Stimulated activated CD4-positive, alpha-beta T cell treated with anti-CD3 and anti-CD28 coated beads, Interleukin-12 subunit alpha, Interleukin-12 subunit beta, amount 100 ng/mL, for 24 hours (primary cell): ENCODE data around the gene B4GALT2.
A peak's percentile ranks its signal among the peaks of the same experiment; 100 is the strongest.

Source experiments
- DNase-seq, 2 experiments: peaks; one replicate each; pipeline ENCODE4 v3.0.0-alpha.2; 2020; ENCODE audit warnings: low read depth in 2 of 2

B4GALT2 gene

DNA sequence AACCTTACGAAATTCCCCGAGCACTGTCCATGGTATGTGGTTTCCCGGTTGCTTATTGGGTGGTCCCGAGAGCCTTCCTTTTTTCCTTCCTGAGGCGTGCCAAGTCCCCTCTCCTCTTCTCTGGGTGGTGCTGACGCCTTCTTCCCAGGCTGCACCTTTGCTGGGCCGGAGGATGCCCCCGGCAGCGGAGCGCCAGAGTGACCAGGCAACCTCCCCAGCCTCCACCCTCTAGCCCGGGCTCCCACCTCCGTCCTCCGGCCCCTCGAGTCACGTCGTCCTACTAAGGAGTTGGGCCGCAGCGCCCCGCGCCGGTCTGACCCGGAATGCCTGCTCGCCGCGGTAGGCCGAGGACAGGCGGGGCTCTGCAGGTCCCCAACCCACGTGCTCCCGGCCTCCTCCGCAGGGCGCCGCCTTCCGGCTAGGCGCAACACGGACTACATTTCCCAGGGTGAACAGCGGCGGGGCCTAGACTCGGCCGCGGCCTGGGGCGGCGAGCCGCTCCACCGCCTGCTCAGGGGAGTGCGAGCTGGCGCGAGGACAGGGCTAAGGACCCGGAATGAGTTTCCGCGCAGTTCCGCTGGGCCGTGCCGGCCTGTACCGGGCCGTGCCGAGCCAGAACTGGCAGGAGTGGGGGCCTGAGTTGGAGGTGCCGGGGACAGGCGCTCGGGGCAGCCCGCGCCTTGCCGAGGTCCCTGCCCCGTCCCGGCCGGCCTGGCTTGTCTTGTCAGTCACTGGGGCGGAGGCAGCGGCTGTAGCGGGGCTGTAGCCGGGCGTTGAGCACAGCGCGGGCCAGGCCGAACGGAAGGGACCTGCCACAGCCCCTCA, 32.6 kb upstream of the B4GALT2 start, which contains the start of gene IPO13:
Gene IPO13, plus strand, starts transcription at position 715 of the 825 bp plus-strand sequence. CDS start 651 bp downstream, outside the sequence.
- peak; percentile 90 to 94 for DNase-seq

DNA sequence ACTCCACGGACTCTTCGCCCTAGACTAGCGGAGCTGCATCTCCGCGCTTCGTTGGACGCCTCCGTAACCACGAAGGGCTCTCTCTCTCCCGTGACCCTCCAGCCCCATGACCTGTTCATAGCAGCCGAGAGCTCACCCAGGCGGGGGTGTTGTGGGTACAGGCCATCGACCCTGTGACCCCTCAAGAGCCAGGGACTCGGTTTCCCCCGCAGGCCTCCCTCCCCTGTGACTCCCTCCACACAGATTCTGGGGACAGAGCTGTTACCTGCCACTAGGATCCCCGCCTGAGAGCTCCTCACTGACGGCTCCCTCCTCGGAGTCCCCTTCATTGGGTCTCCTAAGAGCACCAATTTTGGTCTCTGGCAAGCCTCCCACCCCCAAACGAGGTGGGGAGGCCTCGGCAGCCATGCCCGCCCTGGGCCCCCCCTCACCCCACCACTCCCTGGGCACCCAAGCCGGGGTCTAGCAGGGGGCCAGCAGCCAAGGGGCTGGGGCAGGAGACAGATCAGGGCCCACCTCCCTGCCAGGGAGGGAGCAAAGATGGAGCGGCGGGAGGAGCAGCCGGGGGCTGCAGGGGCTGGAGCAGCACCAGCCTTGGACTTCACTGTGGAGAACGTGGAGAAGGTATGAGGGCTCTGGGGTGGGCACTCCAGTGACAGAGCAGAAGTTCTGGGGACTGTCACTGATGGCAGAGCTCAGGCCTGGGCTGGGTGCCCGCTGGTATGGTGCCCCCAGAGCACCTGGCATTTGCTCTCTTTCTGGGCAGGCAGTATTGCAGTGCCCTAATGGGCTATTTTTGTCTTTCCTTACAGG, 31.7 kb upstream of the B4GALT2 start:
- no peak for DNase-seq

DNA sequence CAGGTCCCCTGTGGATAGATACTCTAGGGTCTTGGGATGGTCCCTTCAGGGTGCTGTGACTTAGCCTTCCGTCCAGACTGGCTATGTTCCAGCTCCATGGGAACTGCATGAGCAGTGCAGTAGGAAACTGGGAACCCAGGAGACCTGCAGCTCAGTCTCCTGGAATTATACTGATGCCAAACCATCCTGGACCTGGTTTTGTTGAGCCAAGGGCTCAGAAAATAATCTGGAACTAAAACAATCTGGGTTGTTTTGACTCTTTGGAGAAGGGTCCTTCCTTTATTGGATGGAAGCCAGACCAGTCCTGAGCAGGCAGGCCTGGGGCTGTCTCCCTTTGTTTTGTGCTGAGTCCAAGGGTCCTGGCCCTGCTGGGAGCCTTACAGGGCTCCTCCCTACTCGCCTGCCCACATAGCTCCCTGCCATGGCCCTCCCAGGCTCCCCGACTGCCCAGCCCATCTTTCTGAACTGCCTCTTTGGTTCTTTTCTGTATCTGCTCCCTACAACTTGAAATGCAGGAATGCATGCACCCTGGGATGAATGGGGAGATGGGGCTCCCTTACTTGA, 31.1 kb upstream of the B4GALT2 start:
- DNase-seq: no peak

DNA sequence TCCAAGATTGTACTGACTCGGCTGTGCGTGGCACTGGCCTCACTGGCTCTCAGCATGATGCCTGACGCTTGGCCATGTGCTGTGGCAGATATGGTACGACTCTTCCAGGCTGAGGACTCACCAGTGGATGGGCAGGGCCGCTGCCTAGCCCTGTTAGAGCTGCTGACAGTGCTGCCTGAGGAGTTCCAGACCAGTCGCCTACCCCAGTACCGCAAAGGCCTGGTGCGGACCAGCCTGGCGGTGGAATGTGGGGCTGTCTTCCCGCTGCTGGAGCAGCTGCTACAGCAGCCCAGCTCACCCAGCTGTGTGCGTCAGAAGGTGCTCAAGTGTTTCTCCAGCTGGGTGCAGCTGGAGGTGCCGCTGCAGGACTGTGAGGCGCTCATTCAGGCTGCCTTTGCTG, 29.3 kb upstream of the B4GALT2 start:
- DNase-seq: no peak

DNA sequence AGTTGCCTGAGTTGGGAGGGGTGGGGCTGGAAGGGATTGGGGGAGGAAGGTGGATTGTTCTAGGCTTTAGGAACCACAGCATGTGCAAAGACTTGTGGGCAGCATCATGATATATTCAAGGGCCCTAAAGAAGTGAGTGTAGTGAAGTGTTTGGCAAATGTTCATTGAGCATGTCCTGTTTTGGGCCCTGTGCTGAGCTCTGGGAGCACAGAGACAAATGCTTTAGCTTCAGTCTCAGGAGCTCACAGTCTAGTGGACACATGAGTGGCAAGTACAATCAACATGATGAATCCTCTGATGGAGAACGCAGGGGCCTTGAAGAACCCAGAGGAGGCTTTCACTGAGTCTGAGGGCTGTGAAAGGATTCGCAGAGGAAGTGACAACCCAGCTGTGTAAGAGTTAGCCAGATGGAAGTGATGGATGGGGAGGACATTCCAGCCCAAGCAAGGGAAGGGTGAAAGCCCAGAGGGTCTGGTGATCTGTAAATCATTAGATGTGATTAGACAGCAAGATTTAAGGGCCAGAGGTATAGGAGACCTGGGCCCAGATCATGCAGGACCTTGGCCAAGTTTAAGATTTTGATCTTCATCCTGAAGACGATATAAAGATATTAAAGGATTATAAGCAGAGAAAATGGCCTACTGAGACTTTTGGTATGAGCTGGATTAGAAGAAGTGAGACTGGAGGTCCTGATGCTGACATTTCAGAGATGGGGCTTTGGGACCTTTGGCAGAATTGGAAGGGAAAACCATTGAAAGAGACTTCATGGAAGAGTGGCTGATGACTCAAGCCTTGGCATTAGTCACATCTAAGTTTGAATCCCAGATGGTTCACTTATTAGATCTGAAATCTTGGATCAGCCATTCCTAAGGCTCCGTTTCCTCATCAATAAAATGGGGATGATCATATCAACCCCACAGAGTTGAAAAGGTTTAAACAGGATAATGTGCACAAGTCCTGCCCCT, 27.7 kb upstream of the B4GALT2 start:
- DNase-seq: no peak

DNA sequence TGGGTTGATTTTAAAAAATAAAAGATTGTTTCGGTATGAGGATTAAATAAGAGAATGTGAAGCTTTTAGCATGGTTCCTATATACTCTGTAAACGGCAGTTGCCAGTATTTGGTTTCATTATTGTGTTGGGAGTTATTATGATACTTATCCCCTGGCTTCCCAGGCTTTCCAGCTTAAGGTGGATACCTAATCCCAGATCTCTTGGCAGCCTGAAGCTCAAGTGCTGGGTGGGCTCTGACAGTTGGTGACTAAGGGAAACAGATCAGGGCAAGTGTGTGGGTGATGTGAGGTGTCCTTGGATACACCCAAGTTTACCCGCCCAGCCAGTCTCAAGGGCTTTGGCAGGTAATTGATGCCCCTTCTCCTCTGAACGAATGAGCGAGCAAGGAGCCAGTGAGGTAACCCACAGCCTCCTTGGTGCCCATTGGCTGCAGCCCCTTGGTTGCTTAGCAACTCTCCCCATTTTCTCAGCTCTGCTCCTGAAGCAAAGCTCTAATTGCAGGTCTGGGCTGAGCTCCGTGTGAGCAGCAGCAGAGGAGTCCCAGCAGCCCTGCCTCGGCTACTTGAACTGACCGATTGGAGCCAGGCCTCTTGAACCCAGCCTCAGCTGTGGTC, 26.2 kb upstream of the B4GALT2 start:
- DNase-seq: no peak

DNA sequence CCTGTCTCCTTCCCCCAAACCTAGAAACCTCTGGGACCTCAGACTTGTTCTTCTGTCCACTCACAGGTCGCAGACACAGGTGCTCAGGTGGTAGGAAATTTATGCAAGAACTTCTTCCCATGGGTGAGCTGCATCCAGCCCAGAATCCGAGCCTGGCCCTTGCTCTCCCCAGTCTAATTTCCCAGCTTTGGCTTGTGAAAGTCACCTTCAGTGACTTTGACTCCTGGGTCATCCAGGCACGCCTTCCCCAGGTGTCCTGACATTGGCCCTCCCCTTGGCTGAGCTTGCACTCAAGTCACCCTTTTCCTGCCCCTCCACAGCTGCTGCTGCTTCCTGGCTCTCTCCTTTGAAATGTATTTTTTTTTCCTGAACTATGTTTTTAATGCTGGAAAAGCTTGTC, 25.6 kb upstream of the B4GALT2 start:
- DNase-seq: no peak

DNA sequence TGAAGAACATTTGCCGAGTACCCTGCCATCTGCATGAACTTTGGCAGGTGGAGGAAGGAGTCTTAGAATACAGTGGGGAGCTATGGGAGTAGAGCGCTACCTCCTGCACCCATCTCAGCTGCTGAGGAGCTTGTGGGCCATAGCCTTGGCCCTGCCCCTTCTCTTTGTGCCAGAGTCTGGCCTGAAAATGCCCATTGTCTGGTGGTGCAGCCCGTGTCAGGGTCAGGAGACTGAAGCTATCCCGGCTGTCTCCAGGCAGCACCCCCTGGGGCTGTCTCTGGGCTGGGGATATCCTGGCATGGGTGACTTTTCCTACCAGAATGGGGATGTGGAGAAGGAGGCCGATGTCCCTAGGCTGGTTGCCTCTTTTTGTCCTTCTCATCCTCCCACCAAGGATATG, 25.0 kb upstream of the B4GALT2 start:
- DNase-seq: no peak

DNA sequence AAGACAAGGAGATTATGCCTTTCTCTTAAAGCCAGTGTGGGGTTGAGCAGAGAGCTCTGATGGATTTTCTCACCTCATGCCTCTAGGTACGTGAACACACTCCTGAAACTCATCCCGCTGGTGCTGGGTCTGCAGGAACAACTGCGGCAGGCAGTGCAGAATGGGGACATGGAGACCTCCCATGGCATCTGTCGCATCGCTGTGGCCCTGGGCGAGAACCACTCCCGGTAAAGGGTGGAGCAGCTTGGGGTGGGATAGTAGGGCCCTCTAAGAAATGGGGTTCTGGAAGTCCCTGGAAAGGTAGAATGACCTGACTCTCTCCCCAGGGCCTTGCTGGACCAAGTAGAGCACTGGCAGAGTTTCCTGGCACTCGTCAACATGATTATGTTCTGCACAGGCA, 22.8 kb upstream of the B4GALT2 start:
- DNase-seq: no peak

DNA sequence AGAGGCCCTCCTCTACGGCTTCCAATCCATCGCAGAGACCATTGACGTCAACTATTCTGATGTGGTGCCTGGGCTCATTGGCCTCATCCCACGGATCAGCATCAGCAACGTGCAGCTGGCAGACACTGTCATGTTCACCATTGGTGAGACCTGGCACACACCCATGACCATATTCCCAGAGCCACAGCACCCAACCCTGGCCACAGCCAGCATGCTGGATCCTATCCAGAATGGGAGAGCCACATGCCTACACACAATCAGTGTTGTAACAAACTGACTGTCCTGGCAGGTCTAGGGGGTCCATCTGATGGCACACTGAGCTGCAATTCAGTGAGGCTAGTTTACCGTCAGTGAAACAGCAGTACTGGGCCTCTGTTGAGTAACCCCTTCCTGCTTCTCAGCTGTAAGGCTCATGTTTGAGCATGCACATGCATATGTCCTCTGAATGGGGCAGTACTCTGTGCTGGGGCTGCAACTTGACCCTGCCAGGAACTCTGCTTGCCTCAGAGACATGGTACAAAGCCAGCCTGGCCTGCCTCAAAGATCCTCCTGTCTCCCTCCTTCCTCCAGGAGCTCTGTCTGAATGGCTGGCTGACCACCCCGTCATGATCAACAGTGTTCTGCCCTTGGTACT, 21.5 kb upstream of the B4GALT2 start:
- no peak for DNase-seq

DNA sequence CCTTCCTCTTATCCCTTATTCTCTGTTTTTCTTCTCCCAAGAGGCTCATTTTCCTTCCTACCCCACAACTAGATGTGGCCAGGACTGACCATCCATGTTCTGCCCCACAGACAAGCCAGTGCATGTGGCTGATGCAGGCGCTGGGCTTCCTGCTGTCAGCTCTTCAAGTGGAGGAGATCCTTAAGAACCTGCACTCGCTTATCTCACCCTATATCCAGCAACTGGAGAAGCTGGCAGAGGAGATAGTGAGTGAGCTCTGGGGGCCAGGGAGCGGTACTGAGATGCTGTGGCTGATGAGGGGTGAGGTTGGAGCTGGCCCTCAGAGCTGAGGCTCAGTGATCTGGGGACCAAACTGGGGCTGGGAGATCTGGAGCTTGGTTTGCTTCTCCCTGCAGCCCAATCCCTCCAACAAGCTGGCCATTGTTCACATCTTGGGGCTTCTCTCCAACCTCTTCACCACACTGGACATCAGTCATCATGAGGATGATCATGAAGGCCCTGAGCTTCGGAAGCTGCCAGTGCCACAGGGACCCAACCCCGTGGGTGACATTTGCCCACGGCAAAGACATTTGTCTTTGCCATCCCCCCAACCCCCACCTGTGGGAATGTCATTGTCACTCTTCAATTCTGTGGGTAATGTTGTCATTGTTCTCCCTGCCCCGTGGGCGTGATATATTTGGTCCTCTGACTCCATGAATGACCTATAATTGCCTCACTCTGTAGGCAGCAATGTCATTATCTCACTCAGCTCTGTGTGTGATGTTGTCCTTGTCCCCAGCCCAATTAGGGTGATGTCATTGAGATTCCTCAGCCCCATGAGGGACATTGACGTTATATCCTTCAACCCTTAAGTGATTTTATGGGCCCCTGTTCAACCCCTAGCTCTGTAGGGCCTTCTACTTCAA, 20.4 kb upstream of the B4GALT2 start:
- no peak for DNase-seq

DNA sequence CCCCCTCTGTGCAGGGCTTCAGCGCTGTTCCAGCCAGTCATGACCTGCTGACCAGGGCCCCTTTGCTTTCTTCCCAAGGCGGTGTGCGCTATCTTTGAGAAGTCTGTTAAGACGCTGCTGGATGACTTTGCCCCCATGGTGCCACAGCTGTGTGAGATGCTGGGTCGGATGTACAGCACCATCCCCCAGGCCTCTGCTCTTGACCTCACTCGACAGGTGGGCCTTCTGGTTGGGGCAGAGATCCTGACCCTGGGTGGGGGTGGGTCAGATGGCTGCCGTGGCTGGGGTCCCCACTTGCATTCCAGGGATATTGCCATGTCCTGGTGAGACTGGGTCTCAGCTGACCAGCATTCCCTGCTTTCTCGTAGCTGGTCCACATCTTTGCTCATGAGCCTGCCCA, 18.2 kb upstream of the B4GALT2 start:
- DNase-seq: no peak

DNA sequence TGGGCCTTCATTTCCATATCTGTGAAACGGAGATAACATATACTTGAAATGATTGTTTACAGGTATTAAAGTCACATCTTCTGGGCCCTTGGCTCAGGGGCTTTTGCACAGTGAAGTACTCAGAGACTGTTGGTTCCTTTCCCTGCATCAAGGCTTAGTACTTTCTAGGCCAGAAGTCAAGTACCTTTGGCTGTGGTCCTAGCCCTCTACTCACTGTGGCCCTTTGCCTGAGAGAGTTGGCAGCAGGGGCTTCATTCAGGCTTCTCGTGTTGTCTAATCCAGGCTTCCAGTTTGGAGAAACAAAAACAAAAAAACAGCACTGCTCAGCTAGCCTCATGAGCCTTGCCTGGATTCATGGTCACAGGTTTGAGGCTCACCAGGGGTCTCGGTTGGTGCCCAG, 17.3 kb upstream of the B4GALT2 start:
- DNase-seq: no peak

DNA sequence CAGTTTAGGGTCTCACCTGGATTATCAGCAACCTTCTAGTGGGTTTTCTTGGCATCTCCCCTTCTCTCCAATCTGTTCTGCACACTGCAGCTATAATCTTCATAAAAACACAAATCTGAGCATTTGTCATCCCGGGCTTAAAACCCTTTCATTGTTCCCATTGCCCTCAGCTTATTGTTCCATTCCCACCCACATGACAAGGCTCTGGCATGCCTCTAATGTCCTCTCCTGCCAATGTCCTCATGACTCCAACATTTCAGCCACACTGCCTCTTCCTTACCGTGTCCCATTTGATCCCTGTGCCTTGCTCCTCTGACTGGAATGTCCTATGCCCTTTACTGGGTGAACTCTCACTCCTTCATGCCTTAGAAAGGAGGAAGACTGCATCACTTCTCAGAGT, 16.7 kb upstream of the B4GALT2 start:
- DNase-seq: no peak

DNA sequence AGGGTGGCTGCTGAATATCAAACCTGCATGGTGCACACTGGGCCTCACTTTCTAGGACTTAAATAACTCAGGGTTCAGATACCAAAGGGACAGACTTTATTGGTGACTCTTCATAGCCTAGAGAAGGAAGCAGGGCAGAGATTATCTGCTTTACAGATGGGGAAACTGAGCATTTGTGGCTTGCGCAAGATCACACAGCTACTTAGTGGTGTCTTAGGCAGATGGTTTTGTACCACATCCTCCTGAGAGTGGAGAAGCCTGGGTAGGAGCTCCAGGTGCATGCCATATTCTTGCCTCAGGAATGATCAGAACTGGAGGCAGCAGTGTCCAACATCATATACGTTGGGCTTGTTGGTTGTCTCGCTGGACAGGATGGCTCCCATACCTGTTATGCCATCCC, 16.0 kb upstream of the B4GALT2 start:
- DNase-seq: no peak

DNA sequence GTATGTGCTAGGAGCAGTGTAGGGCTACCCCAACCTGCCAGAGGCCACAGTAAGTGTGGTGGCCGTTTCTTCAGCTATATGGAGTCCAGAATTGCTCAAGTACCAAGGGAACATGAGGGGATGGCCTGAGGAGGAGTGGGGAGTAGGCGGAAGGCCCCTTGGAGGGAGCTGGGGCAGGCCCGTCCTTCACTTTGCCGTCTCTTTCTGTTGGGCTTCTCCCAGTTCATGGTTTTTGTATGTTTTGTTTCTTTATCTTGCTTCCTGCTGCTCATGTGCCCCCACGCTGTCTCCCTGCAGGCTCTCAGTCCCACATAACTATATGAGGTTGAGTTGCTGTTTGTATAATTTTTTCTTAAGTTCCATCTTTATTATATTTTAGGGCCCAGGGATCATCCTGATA, 15.1 kb upstream of the B4GALT2 start:
- DNase-seq: no peak

DNA sequence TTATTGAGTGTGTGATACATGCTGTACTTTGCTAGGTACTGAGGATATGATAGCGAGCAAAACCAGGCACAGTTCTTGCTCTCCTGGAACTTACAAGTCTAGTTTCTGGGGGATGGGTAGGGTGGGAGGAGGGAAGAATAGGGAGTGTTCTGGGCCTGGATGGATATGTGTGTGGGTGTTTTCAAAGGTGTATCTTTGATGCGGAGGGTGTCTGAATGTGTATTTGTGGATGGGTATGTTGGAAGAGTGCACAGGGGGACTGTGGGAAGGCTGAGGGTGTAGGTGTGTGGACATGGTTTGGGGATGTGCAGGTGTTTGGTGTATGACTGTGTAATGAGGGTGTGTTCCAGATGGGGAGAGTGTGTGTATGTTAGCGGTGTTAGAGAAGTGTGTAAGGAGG, 13.7 kb upstream of the B4GALT2 start:
- no peak for DNase-seq

DNA sequence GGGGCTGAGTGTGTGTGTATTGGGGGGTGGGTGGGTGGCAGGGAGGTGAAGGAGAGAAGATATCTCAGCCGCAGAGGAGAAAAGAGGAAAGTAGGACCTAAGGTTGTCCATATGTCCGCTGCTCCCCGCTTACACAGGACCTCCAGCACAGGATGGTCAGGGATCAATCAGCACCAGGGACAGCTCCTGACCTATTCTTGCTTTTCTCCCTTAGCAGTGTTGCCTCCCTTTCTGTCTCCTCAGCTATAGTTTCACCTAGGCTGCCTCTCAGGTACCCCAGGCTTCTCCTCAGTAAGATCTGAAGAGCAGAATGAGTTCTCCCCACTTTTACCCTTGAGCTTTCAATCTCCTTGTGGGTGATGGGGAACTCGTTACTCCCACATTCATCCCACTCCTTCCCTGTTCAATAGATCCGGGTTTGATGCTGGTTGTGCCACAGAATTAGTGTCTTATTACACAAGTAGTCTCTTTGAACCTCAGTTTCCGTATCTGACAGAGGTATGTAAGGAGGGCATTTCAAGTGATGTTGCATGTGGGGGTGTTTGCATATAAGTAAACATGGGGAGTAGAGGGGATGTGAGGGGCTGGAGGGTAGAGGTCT, 10.6 kb upstream of the B4GALT2 start:
- no peak for DNase-seq

DNA sequence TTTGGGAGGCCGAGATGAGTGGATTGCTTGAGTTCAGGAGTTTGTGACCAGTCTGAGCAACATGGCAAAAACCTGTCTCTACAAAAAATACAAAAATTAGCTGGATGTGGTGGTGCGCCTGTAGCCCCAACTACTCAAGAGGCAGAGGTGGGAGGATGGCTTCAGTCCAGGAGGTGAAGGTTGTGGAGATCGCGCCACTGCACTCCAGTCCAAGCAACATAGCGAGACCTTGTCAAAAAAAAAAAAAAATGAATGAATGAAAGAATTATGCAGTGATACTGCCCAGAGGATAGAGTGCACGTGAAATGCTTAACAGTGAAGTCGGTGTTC, 9.6 kb upstream of the B4GALT2 start:
- DNase-seq: no peak
